Glutamatergic neuron (in vitro differentiated cells): Measurements from ENCODE around the gene TXNDC11. TPM values are rescaled to one million over a fixed set of nuclear protein-coding genes. Genes with fewer than 3 reads are reported as not detected.

ENCODE experiments used
- DNase-seq: peaks from one replicate; pipeline ENCODE4 v3.0.0; 2022
- H3K27ac Mint-ChIP-seq: one replicate; pipeline ENCODE4 v1.8.0; 2020; ENCODE audit warnings: mild to moderate bottlenecking, mixed read lengths, inconsistent platforms; ENCODE audit not compliant: unreplicated experiment
- H3K27me3 Mint-ChIP-seq: one replicate; pipeline ENCODE4 v1.8.0; 2020; ENCODE audit warnings: mild to moderate bottlenecking, moderate library complexity, mixed read lengths, inconsistent platforms; ENCODE audit not compliant: unreplicated experiment
- H3K36me3 Mint-ChIP-seq: one replicate; pipeline ENCODE4 v1.8.0; 2020; ENCODE audit warnings: mild to moderate bottlenecking, mixed read lengths, inconsistent platforms; ENCODE audit not compliant: unreplicated experiment
- H3K4me1 Mint-ChIP-seq: one replicate; pipeline ENCODE4 v1.8.0; 2020; ENCODE audit warnings: mild to moderate bottlenecking, low read depth, mixed read lengths, inconsistent platforms; ENCODE audit not compliant: unreplicated experiment
- H3K4me3 Mint-ChIP-seq: one replicate; pipeline ENCODE4 v1.8.0; 2020; ENCODE audit warnings: mild to moderate bottlenecking, mixed read lengths, inconsistent platforms; ENCODE audit not compliant: unreplicated experiment
- H3K9me3 Mint-ChIP-seq: one replicate; pipeline ENCODE4 v1.8.0; 2020; ENCODE audit warnings: mild to moderate bottlenecking, moderate library complexity, mixed read lengths, inconsistent platforms; ENCODE audit not compliant: unreplicated experiment
- total RNA-seq: library from RNA; stranded (reverse); fragmentation: NEBNext Ultra II Directional; extraction: Animal tissue kit (Norgen Biotek cat#: 25700); gene quantifications from one replicate; pipeline ENCODE4 v1.2.1, GENCODE V29; 2021; ENCODE audit not compliant: unreplicated experiment
- TF ChIP-seq, protein P1 (sequence below): fragments of 200-600 bp; sonication (generic); IDR thresholded peaks from one replicate; pipeline ENCODE4 v1.5.0; 2021; ENCODE audit not compliant: partially characterized antibody, unreplicated experiment

Gene TXNDC11
- total RNA-seq, 1 donor from 2014 or later, result 18.4 TPM

DNA sequence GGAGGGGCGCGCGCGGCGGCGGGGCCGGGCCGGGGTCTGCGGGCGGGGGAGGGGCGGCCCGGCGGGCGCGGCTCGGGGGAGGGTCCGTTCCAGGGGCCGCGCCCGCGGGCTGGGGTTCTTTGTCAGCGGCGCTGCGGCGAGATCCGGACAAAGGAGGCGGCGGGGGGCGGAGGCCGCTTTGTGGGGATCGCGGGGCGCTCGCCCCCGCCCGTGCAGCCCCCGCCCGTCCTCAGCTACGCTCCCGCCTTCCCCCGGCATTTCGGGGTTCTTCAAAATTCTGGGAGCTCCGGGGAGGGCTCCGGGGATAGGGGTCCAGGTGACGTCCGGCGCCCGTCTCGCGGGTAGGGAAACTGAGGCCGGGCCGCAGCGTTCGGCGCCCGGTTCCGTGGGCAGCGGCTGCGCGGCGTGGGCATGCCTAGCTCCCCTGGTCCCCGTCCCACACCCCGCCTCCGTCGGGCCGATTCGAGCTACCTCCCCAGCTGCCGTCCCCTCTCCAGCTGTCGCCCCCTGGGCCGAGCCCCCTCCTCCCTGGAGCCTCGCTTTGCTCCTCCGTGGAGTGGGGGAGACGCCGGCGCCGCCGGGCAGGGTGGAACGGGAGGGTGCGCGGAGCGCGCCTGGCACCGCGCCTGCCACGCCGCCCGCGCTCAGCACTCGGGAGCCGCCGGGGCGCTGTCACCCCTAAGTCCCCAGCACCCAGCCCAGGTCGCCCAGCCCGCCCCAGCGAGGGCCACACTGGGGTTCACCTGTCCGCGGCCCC is 73.9 kb downstream of the TXNDC11 start:
- TF ChIP-seq, protein P1, sequence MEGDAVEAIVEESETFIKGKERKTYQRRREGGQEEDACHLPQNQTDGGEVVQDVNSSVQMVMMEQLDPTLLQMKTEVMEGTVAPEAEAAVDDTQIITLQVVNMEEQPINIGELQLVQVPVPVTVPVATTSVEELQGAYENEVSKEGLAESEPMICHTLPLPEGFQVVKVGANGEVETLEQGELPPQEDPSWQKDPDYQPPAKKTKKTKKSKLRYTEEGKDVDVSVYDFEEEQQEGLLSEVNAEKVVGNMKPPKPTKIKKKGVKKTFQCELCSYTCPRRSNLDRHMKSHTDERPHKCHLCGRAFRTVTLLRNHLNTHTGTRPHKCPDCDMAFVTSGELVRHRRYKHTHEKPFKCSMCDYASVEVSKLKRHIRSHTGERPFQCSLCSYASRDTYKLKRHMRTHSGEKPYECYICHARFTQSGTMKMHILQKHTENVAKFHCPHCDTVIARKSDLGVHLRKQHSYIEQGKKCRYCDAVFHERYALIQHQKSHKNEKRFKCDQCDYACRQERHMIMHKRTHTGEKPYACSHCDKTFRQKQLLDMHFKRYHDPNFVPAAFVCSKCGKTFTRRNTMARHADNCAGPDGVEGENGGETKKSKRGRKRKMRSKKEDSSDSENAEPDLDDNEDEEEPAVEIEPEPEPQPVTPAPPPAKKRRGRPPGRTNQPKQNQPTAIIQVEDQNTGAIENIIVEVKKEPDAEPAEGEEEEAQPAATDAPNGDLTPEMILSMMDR, result no peak
- Mint-ChIP-seq H3K4me1 (peaks cover 45% of the 10 kb centered on the region), H3K27me3 (peaks cover 36% of the 10 kb centered on the region), H3K4me3 (peak overlapping the region; percentile 94), H3K36me3 (no peaks in the 10 kb centered on the region), H3K9me3 (peaks cover 47% of the 10 kb centered on the region), H3K27ac (peak overlapping the region; percentile 98)
- peak; percentile 61 for DNase-seq

DNA sequence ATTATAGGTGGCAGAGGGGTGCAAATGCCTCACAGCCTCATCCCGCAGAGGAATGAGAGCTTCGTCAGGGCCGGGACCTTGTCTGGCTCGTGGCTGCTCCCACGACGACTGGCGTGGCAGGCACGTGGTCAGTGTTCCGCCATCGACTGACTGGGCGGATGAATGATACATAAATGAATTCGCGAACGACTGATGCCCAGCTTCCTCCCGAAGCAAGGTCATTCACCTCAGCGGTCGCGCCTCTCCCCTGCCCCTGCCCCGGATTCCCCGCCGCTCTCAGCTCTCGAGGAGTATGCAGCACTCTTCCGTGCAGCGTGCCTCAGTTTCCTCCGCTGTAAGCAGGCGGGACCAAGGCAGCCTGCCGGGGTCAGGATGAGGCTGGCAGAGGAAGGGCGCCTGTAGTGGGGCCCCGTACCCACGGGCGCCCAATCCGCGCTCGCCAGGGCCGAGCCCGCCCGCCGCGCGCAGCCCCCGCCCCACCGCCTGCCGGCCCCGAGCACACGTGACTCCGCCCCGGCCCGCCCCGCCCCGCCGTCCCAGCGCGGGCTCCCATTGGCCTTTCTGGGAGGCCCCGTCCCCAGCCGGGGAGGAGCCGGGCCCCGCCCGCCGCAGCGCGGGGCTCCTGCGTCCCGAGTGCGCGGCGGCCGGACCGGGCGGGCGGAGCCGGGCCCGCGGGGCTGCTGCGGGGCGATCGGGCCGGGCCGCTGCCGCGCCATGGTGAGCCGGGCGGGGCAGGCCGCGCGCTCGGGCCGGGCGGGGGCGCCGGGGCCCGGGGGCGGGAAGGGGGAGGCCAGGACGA is 74.6 kb downstream of the TXNDC11 start, which contains the start of gene SNN:
TSS of gene SNN (plus strand) at position 632 of the 799 bp plus-strand sequence. CDS start 7,605 bp downstream, outside the sequence.
- Mint-ChIP-seq H3K27ac (peak within 1 kb of the TSS; percentile 98), H3K36me3 (no peaks in the 10 kb centered on the region), H3K4me1 (peaks cover 40% of the 10 kb centered on the region), H3K9me3 (peaks cover 47% of the 10 kb centered on the region), H3K27me3 (peaks cover 36% of the 10 kb centered on the region), H3K4me3 (peak within 1 kb of the TSS; percentile 94)
- TF ChIP-seq, protein P1, result no peak
- peak; percentile 94 for DNase-seq

DNA sequence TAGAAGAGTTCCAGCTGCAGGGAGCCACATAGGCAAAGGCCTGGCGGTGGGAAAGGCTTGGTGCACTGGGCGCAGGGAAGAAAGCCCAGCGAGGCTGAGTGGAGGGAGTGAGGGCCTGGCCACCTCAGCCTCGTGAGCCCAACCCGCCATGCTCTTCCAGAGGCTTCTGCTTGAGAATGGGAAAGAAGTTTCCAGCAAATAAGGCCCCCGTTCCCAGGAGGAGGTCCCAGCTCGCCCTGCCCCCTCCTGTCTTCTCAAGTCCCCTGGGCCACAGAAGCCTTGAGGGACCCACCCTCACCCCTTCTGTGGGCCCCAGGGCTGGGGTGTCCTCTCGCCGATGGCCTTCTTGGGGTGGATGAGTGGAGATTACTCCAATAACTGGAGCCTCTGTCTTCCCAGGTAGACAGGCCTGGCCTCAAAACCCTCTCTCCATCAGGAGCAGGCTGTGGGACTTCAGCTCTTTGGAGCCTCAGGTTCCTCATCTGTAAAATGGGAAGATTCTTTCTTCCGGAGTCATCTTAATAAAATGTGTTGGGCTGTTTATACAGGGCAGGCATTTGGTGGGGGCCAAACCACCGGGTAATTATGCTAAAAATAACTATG is 75.3 kb downstream of the TXNDC11 start:
- no peak for DNase-seq
- TF ChIP-seq, protein P1, result no peak
- peak overlapping the region; percentile 64 for H3K4me3 Mint-ChIP-seq
- H3K9me3 Mint-ChIP-seq, result peaks cover 45% of the 10 kb centered on the region
- H3K4me1 Mint-ChIP-seq, result peaks cover 34% of the 10 kb centered on the region
- H3K27me3 Mint-ChIP-seq, result peaks cover 36% of the 10 kb centered on the region
- H3K27ac Mint-ChIP-seq, result peak overlapping the region; percentile 100
- H3K36me3 Mint-ChIP-seq, result no peaks in the 10 kb centered on the region

DNA sequence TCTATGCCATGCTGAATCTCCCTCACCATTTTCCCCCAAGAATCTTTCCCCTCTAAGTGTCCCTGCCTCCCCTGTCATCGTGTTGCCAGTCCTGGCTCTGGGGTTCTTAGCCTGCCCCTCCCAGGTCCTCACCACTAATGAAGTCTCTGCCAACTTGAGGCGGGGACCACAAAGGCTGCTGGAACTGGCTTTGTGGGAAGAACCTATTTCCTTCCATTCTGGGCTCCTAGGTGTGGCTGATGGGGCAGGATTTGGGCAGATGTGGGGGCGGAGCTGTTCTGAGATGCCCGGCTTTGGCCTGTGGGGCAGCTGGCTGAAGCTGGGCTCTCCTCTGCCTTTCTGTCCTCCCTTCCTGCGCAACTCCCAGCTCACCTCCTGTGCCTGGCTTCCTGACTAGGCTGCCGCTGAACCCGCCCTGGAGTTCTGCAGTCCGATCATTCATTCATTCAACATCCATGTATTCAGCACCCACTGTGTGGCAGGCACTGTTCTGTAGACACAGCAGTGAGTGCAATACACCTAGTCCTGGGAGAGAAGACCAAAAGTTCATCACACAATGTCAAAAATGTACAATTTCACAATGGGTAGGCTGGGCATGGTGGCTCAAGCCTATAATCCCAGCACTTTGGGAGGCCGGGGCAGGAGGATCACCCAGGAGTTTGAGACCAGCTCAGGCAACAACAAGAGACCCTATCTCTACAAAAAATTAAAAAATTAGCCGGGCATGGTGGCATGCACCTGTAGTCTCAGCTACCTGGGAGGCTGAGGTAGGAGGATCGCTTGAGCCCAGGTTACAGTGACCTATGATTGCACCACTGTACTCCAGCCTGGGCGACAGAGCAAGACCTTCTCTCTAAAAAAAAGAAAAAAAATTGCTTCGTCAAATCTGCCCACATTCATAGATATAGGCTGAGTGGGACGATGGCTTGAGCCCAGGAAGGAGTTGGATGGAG is 76.3 kb downstream of the TXNDC11 start:
- Mint-ChIP-seq H3K9me3 (peaks cover 41% of the 10 kb centered on the region), H3K36me3 (no peaks in the 10 kb centered on the region), H3K4me1 (peaks cover 31% of the 10 kb centered on the region), H3K27me3 (peaks cover 31% of the 10 kb centered on the region), H3K4me3 (peak overlapping the region; percentile 74), H3K27ac (peak overlapping the region; percentile 100)
- DNase-seq, result no peak
- TF ChIP-seq, protein P1, result no peak
